SK-N-SH treated with all-trans-retinoic acid at 6 μM for 48 hours (cell line): ENCODE data around the gene ZFHX3.

Experiments
- ARNTL ChIP-seq: fragments of 450-650 bp; formaldehyde crosslinking; IDR thresholded peaks from 2 replicates; pipeline ENCODE4 v1.5.0; 2020; ENCODE audit warnings: low read depth, mild to moderate bottlenecking, moderate library complexity, borderline replicate concordance
- CREB5 ChIP-seq: fragments of 250-450 bp; sonication (Bioruptor Pico); IDR thresholded peaks from 2 replicates; pipeline ENCODE4 v1.5.1; 2020; ENCODE audit warnings: low read depth, mild to moderate bottlenecking, moderate library complexity
- CSRNP3 ChIP-seq: fragments of 250-450 bp; sonication (Bioruptor Pico); IDR thresholded peaks from 2 replicates; pipeline ENCODE4 v1.5.1; 2021; ENCODE audit warnings: mild to moderate bottlenecking, moderate library complexity
- ISL1 ChIP-seq: fragments of 250-450 bp; sonication (Bioruptor Pico); IDR thresholded peaks from 2 replicates; pipeline ENCODE4 v2.1.2; 2022; ENCODE audit warnings: mild to moderate bottlenecking, moderate library complexity
- OSR1 ChIP-seq: fragments of 250-450 bp; sonication (Bioruptor Pico); IDR thresholded peaks from 2 replicates; pipeline ENCODE4 v1.8.0; 2022; ENCODE audit warnings: moderate library complexity, mild to moderate bottlenecking, inconsistent platforms
- PPARA ChIP-seq: fragments of 250-450 bp; sonication (Bioruptor Pico); IDR thresholded peaks from 2 replicates; pipeline ENCODE4 v1.5.0; 2020; ENCODE audit warnings: mild to moderate bottlenecking, borderline replicate concordance
- RARB ChIP-seq: fragments of 250-450 bp; sonication (Bioruptor Pico); IDR thresholded peaks from 2 replicates; pipeline ENCODE4 v1.8.0; 2021; ENCODE audit warnings: mild to moderate bottlenecking, moderate library complexity
- SNAI2 ChIP-seq: fragments of 250-450 bp; sonication (Bioruptor Pico); IDR thresholded peaks from 2 replicates; pipeline ENCODE4 v1.5.0; 2020; ENCODE audit warnings: mild to moderate bottlenecking, moderate library complexity
- ZFP3 ChIP-seq: fragments of 250-450 bp; sonication (Bioruptor Pico); IDR thresholded peaks from 2 replicates; pipeline ENCODE4 v1.5.0; 2020; ENCODE audit warnings: mild to moderate bottlenecking, moderate library complexity
- ZFP30 ChIP-seq: fragments of 450-650 bp; formaldehyde crosslinking; IDR thresholded peaks from 2 replicates; pipeline ENCODE4 v1.5.0; 2022; ENCODE audit warnings: mild to moderate bottlenecking, moderate library complexity
- ZNF8 ChIP-seq: fragments of 450-650 bp; formaldehyde crosslinking; IDR thresholded peaks from 2 replicates; pipeline ENCODE4 v1.5.0; 2020; ENCODE audit warnings: mild to moderate bottlenecking, moderate library complexity

- TF ChIP-seq PPARA (CRISPR knock-in tag) (no peak), CSRNP3 (no peak), OSR1 (CRISPR knock-in tag) (no peak), ZFP3 (no peak), ISL1 (no peak), ZFP30 (CRISPR knock-in tag) (no peak), ARNTL (CRISPR knock-in tag) (no peak), ZNF8 (CRISPR knock-in tag) (no peak), RARB (CRISPR knock-in tag) (no peak), SNAI2 (CRISPR knock-in tag) (no peak), CREB5 (no peak)
Observed at GRCh38 chr16:72930396-72930795, 117.5 kb downstream of the ZFHX3 start.
